DND-41 (cell line): ENCODE data around the gene KIF26A.

ENCODE experiments used
- ATAC-seq: fragments of 200-7000 bp; cut with Tn5 transposase; 3 replicates; pipeline ENCODE4 v1.9.1; 2021; ENCODE audit warnings: low read depth; ENCODE audit not compliant: insufficient read depth
- DNase-seq: peaks from one replicate; pipeline ENCODE4 v3.0.0-alpha.2; 2020
- H2AFZ ChIP-seq: 2 replicates; pipeline ENCODE4 v1.6.0; 2012; ENCODE audit warnings: low read depth, low read length
- H3K27ac ChIP-seq: 2 replicates; pipeline ENCODE4 v1.5.1; 2012; ENCODE audit warnings: low read length, inconsistent platforms
- H3K27me3 ChIP-seq: fragments of 200-600 bp; sonication (generic); 2 replicates; pipeline ENCODE4 v1.6.0; 2012; ENCODE audit warnings: low read length, mild to moderate bottlenecking, inconsistent platforms; ENCODE audit not compliant: insufficient read depth, poor library complexity
- H3K36me3 ChIP-seq: 2 replicates; pipeline ENCODE4 v1.5.1; 2012; ENCODE audit warnings: low read length, inconsistent platforms; ENCODE audit not compliant: insufficient read depth
- H3K4me1 ChIP-seq: 2 replicates; pipeline ENCODE4 v1.5.1; 2012; ENCODE audit warnings: mild to moderate bottlenecking, low read length; ENCODE audit not compliant: insufficient read depth
- H3K4me2 ChIP-seq: 2 replicates; pipeline ENCODE4 v1.6.0; 2012; ENCODE audit warnings: mild to moderate bottlenecking, moderate library complexity, low read length, inconsistent platforms; ENCODE audit not compliant: insufficient read depth
- H3K4me3 ChIP-seq, 2 experiments: fragments of 200-600 bp in 1 of 2; shearing (Covaris generic) in 1 of 2; 2 replicates each; pipeline ENCODE4 v1.5.1; 2012 to 2016; ENCODE audit warnings: inconsistent platforms in 2 of 2, low read length in 2 of 2, mild to moderate bottlenecking in 2 of 2, low read depth in 1 of 2, moderate library complexity in 1 of 2
- H3K79me2 ChIP-seq: 2 replicates; pipeline ENCODE4 v1.6.0; 2012; ENCODE audit warnings: low read length, inconsistent platforms; ENCODE audit not compliant: insufficient read depth
- H3K9ac ChIP-seq: 2 replicates; pipeline ENCODE4 v1.6.0; 2012; ENCODE audit warnings: low read depth, mild to moderate bottlenecking, inconsistent platforms, low read length, moderate library complexity
- H3K9me3 ChIP-seq: 2 replicates; pipeline ENCODE4 v1.5.1; 2012; ENCODE audit warnings: low read length, moderate library complexity, mild to moderate bottlenecking, inconsistent platforms; ENCODE audit not compliant: insufficient read depth, severe bottlenecking
- H4K20me1 ChIP-seq: 2 replicates; pipeline ENCODE4 v1.6.0; 2012; ENCODE audit warnings: low read length; ENCODE audit not compliant: insufficient read depth
- EZH2 ChIP-seq: IDR thresholded peaks from 3 replicates; pipeline ENCODE4 v1.6.1; 2012; ENCODE audit warnings: borderline replicate concordance, low read depth, mild to moderate bottlenecking, moderate library complexity, low read length, inconsistent platforms; ENCODE audit not compliant: severe bottlenecking
- TF ChIP-seq, protein P1 (sequence below): IDR thresholded peaks from 2 replicates; pipeline ENCODE4 v1.5.1; 2012; ENCODE audit warnings: borderline replicate concordance, low read length, moderate library complexity, mild to moderate bottlenecking; ENCODE audit not compliant: poor library complexity, severe bottlenecking; ENCODE audit errors: extremely low read depth

The KIF26A gene

GRCh38 chr14:104217486-104218360 is 79.3 kb downstream of the KIF26A start:
- Histone ChIP-seq H3K79me2 (no peaks in the 10 kb centered on the region), H3K27ac (no peak overlapping the region), H3K36me3 (no peaks in the 10 kb centered on the region), H3K4me3 (no peak overlapping the region), H3K4me2 (no peak overlapping the region), H4K20me1 (peaks cover 6% of the 10 kb centered on the region; the same call in 1 of the 2 replicates), H2AFZ (no peak overlapping the region), H3K9ac (no peak overlapping the region), H3K9me3 (no peaks in the 10 kb centered on the region), H3K4me1 (no peaks in the 10 kb centered on the region), H3K27me3 (peaks cover 4% of the 10 kb centered on the region)
- DNase-seq (no peak), ATAC-seq (no peak)
- TF ChIP-seq, protein P1, sequence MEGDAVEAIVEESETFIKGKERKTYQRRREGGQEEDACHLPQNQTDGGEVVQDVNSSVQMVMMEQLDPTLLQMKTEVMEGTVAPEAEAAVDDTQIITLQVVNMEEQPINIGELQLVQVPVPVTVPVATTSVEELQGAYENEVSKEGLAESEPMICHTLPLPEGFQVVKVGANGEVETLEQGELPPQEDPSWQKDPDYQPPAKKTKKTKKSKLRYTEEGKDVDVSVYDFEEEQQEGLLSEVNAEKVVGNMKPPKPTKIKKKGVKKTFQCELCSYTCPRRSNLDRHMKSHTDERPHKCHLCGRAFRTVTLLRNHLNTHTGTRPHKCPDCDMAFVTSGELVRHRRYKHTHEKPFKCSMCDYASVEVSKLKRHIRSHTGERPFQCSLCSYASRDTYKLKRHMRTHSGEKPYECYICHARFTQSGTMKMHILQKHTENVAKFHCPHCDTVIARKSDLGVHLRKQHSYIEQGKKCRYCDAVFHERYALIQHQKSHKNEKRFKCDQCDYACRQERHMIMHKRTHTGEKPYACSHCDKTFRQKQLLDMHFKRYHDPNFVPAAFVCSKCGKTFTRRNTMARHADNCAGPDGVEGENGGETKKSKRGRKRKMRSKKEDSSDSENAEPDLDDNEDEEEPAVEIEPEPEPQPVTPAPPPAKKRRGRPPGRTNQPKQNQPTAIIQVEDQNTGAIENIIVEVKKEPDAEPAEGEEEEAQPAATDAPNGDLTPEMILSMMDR: no peak
- no peak for TF ChIP-seq EZH2

GRCh38 chr14:104218361-104219180 is 80.2 kb downstream of the KIF26A start:
- H3K4me2 ChIP-seq: no peak overlapping the region

GRCh38 chr14:104219731-104220214 is 81.4 kb downstream of the KIF26A start:
- peaks cover 4% of the 10 kb centered on the region for H3K27me3 ChIP-seq
- no peak overlapping the region for H2AFZ ChIP-seq
- H3K79me2 ChIP-seq: no peaks in the 10 kb centered on the region
- no peak for DNase-seq
- H3K27ac ChIP-seq: no peak overlapping the region
- TF ChIP-seq, protein P1: no peak
- TF ChIP-seq EZH2: no peak
- H4K20me1 ChIP-seq: peaks cover 7% of the 10 kb centered on the region; the same call in 1 of the 2 replicates
- H3K4me1 ChIP-seq: no peaks in the 10 kb centered on the region
- H3K4me2 ChIP-seq: no peak overlapping the region
- H3K4me3 ChIP-seq: no peak overlapping the region
- no peaks in the 10 kb centered on the region for H3K9me3 ChIP-seq
- H3K9ac ChIP-seq: no peak overlapping the region
- no peaks in the 10 kb centered on the region for H3K36me3 ChIP-seq
- ATAC-seq: no peak

More at GRCh38 chr14:104218361-104219180, 80.2 kb downstream of the KIF26A start:
- Histone ChIP-seq H3K4me1 (no peaks in the 10 kb centered on the region), H4K20me1 (peaks cover 7% of the 10 kb centered on the region; the same call in 1 of the 2 replicates), H3K27me3 (peaks cover 4% of the 10 kb centered on the region), H3K79me2 (no peaks in the 10 kb centered on the region), H3K9me3 (no peaks in the 10 kb centered on the region), H3K4me3 (no peak overlapping the region), H3K36me3 (no peaks in the 10 kb centered on the region), H2AFZ (no peak overlapping the region), H3K27ac (no peak overlapping the region), H3K9ac (no peak overlapping the region)
- TF ChIP-seq, protein P1: no peak
- TF ChIP-seq EZH2: no peak
- DNase-seq (no peak), ATAC-seq (no peak)
